Stimulated activated CD8-positive, alpha-beta memory T cell treated with anti-CD3 and anti-CD28 coated beads, Interleukin-12 subunit alpha, Interleukin-12 subunit beta, amount 100 ng/mL, for 4 hours (primary cell): Measurements from ENCODE around the gene RRP12.
"Not testable (repeated sequence)": the region's sequence is repeated elsewhere in the genome, so short reads cannot be mapped to it uniquely, and the experiment has no call there.

Source experiments
- DNase-seq: peaks from one replicate; pipeline ENCODE4 v3.0.0-alpha.2; 2020; ENCODE audit warnings: low read depth

RRP12 gene

GRCh38 chr10:97407952-97408248 lies 6.8 kb upstream of the RRP12 start:
- no peak for DNase-seq

GRCh38 chr10:97407211-97407951 lies 6.2 kb upstream of the RRP12 start:
- no peak for DNase-seq

- not testable (repeated sequence) for DNase-seq
These were observed 5.3 kb upstream of the RRP12 start for GRCh38 chr10:97406483-97406882.

GRCh38 chr10:97406064-97406463 lies 4.9 kb upstream of the RRP12 start:
- no peak for DNase-seq

- no peak for DNase-seq
These were observed 2.9 kb upstream of the RRP12 start for GRCh38 chr10:97404044-97404443.

- DNase-seq: no peak
These were observed 347 bp upstream of the RRP12 start for GRCh38 chr10:97401455-97401919.

DNA sequence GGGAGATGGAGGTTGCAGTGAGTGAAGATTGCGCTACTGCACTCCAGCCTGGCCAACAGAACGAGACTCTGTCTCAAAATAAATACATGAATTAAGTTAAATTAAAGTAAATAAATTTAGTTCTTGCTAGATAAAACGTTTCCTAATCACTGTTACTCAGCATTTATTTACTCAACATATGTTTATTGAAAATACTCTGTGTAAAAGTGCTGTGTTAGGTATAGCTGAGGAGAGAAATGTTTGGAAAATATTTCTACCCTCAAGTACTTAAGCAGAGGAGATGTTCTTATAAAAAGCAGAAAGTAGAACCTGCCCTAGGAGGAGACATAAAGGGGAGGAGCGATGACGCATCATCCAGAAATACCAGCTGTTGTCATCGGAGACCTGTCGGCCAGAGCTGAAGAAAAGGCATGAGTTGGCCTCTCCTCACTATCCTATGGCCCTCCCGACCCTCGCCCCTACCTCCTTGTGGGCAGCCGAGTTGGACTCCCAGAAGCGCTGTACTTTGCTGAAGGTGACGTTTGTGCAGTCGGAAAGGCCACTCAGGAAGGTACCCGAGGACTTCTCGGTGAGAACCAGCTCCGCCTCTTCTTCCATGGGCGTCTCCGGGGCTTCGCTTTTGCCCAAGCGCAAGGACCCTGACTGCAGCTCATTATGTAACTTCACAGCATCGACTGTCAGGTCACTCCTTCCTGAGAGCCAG lies 1.1 kb downstream of the RRP12 start:
- DNase-seq: no peak

GRCh38 chr10:97396056-97396455 lies 5.1 kb downstream of the RRP12 start:
- DNase-seq: no peak

DNA sequence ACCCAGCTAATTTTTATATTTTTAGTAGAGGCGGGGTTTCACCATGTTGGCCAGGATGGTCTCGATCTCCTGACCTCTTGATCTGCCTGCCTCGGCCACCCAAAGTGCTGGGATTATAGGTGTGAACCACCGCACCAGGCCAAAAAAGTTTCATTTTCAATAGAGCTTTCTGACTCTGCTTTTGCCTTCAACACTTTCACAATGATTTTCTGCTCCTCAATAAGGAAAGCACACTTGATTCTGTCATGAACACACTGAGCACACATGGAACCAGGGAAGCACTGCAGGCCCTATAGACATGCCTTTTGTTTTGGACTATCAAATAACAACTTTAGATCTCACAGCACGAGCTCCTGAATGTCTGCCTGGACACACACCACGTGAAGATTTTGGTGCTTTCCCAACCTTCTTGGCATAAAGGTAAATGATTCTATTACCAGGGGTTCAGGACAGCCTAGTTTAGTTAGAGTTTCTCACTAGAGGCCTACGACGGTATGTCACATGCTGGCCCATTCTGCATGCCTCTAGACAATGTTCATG lies 8.0 kb downstream of the RRP12 start:
- no peak for DNase-seq

GRCh38 chr10:97390091-97390490 lies 11.0 kb downstream of the RRP12 start:
- no peak for DNase-seq

GRCh38 chr10:97388152-97388551 lies 13.0 kb downstream of the RRP12 start:
- DNase-seq: no peak

GRCh38 chr10:97385565-97385964 lies 15.6 kb downstream of the RRP12 start:
- no peak for DNase-seq

DNA sequence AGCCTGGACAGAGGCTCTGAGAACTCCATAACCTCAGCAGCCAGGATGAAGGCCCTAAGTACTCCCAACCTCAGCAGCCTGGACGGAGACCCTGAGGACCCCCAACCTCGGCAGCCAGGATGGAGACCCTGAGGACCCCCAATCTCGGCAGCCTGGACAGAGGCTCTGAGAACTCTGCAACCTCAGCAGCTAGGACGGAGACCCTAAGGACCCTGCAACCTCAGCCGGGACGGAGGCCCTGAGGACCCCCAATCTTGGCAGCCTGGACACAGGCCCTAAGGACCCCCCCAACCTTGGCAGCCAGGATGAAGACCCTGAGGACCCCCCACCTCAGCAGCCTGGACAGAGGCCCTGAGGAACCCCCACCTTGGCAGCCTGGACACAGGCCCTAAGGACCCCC lies 16.5 kb downstream of the RRP12 start:
- no peak for DNase-seq

DNA sequence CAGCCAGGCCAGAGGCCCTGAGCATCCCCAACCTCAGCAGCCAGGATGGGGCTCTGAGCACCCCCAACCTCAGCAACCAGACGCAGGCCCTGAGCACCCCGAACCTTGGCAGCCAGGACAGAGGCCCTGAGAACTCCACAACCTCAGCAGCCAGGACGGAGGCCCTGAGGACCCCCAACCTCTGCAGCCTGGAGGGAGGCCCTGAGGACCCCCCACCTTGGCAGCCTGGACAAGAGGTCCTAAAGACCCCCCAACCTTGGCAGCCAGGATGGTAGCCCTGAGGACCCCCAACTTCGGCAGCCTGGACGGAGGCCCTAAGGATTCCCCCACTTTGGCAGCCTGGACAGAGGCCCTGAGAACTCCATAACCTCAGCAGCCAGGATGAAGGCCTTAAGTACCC lies 17.0 kb downstream of the RRP12 start:
- DNase-seq: no peak

DNA sequence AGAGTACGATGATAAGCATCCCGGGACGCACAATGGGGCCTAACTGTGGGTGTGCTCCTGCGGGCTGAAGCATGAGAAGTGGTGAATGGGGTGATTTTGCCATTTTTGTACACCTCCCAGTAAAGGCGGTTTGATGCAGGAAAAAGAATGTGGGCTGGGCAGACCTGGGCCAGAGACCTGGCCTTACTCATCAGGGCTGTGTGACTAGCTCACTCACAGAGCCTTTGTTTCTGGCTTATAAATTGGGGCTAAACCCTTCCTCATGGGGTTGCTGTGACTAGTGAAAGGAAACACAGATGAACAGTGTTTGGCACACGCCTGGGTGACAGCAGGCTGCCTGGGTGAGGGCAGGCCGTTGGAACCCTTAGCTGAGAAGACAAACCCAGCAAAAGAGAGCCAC lies 18.0 kb downstream of the RRP12 start:
- DNase-seq: no peak

- DNase-seq: no peak
These were observed 19.5 kb downstream of the RRP12 start for GRCh38 chr10:97381626-97382025.

DNA sequence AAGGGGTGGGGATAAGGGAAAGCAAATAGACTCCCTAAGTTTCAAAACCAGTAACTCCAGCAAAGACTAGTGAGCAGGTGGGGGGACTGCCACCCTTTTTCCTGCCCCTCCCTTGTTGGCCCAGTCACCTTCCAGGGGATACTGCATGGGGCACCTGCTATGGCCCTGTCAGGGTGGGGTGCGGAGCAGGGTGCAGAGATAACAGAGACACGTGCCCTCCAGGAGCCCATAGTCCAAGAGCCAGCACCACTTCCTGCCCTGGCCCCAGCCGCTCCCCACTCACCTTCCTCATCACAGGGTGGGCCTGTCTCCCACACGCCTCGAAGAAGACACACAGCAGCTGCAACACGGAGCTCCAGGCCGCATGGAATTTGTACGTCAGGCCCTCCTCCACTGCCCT lies 20.6 kb downstream of the RRP12 start:
- DNase-seq: no peak

DNA sequence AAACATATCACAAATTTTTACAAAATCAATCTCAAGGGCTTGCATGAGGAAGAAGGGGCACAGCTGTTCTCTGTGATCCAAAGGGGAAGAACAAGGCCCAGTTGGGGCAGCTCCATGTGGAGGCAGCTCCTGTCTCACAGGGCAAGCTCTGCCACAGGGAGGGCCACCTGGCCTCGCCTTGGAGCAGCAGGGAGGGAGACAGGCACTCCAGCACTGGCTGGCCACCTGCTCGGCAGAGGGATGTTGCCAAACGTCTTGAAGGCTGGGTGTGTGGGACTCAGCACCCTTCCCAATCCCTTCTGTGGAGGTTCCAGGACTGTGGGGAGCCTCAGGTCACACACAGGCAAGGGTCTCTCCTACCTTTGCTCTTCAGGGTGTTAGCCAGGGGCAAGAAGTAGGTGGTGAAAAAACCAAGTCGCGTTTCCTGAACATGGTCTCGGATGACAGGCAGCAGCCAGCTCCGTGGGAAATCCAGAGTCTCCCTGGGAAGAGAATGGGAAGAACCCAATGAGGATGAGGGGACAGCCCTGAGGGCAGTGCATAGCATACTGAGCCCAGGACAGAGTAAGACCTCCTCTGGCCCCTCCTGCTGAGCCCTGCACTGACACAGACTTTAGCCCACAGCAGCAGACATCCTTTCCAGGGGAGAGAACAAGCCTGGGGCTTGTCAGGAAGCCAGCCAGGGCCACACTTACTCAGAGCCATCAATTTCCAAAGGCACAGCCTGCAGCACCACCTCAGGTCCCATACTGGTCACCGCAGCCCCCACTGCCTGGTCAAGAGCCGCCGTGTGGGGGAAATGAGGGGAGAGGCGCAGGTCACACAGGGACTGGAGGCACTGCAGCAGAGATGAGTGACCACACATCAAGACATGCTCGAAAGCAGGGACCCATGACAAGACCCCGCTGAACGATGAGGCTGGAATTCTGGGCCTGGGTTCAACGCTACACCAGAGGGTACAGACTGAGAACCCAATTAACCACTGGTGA lies 21.9 kb downstream of the RRP12 start:
- no peak for DNase-seq

GRCh38 chr10:97376413-97376812 lies 24.7 kb downstream of the RRP12 start:
- no peak for DNase-seq

DNA sequence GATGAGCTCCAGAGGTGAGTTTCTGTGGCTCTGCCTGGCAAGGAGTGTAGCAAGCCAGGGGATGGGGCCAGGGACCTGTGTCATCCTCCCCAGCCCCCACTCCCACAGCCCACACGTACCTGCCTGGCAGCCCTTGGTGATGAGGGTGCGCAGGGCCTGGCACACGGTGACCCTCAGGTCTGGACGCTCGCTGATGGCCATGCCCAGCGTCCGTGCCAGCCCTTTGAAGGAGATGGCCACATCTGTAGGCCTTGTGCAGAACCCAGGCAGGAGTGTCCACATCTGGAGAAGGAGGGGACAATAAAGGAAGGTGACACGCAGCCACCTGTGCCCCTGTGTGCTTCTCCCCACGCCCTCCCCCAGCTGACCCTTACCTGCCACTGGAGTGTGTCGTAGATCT lies 27.7 kb downstream of the RRP12 start:
- no peak for DNase-seq

DNA sequence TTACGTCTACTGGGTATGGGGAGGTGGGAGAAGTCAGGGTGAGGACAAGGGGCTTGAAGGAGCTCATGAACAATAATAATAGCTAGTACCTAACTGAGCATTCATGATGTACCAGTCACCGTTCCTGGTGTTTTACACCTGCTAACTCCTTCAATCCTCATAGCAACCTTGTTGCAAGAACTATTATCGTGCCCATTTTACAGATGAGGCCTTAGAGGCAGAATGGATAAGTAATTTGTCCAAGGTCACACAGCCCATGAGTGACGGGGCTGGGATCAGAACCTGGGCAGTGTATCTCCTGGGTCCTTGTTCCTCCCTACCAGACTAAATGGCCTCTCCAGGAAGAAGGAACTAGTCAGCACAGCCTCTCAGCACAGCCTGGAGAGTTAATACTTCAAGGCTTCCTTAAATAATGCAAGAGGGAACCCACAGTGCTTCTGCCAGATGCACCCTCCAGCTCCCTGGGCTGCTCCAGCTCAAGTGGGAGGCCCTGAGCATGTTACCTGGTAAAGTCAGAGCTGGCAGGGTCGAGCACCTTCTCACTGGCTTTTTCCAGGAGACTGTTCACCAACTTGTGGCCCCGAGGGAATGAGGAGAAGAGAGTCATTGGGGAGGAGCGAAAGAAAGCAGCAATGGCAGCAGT lies 28.8 kb downstream of the RRP12 start:
- DNase-seq: no peak

GRCh38 chr10:97371696-97372095 lies 29.4 kb downstream of the RRP12 start:
- DNase-seq: no peak
